Stimulated activated CD8-positive, alpha-beta memory T cell treated with anti-CD3 and anti-CD28 coated beads, Interleukin-7, amount 100 ng/mL, for 24 hours (primary cell): ENCODE measurements around the gene NCOA7.
A peak's percentile ranks its signal among the peaks of the same experiment; 100 is the strongest.

Experiments used
- DNase-seq: peaks from one replicate; pipeline ENCODE4 v3.0.0-alpha.2; 2020; ENCODE audit warnings: low read depth

The NCOA7 gene

GRCh38 chr6:125790358-125791150 is at the start of gene NCOA7:
Gene NCOA7 (plus strand): TSS chr6:125790960. CDS start chr6:125815355, 24,395 bp downstream.
- peak; percentile 48 for DNase-seq

GRCh38 chr6:125741336-125741735 is 49.4 kb upstream of the NCOA7 start:
- DNase-seq: no peak

- no peak for DNase-seq
Measured at GRCh38 chr6:125742024-125742423, 48.7 kb upstream of the NCOA7 start.

- no peak for DNase-seq
Measured at GRCh38 chr6:125742464-125743120, 48.2 kb upstream of the NCOA7 start.

GRCh38 chr6:125743604-125744003 is 47.2 kb upstream of the NCOA7 start:
- no peak for DNase-seq

- no peak for DNase-seq
Measured at GRCh38 chr6:125745281-125746018, 45.3 kb upstream of the NCOA7 start.

- no peak for DNase-seq
Measured at GRCh38 chr6:125746019-125746414, 44.7 kb upstream of the NCOA7 start.

- DNase-seq: no peak
Measured at GRCh38 chr6:125746731-125747588, 43.8 kb upstream of the NCOA7 start.

- no peak for DNase-seq
Measured at GRCh38 chr6:125747589-125748405, 43.0 kb upstream of the NCOA7 start.

GRCh38 chr6:125748406-125749172 is 42.2 kb upstream of the NCOA7 start:
- no peak for DNase-seq

- DNase-seq: peak; percentile 54
Measured at GRCh38 chr6:125749173-125749864, 41.4 kb upstream of the NCOA7 start, which contains the start of gene HEY2. Gene HEY2 (plus strand): TSS chr6:125749632. CDS start chr6:125749777, 145 bp downstream.

- DNase-seq: no peak
Measured at GRCh38 chr6:125749865-125750691, 40.7 kb upstream of the NCOA7 start.

GRCh38 chr6:125750692-125751333 is 39.9 kb upstream of the NCOA7 start:
- DNase-seq: no peak

- no peak for DNase-seq
Measured at GRCh38 chr6:125751334-125751916, 39.3 kb upstream of the NCOA7 start.

- DNase-seq: no peak
Measured at GRCh38 chr6:125752773-125753172, 38.0 kb upstream of the NCOA7 start.

GRCh38 chr6:125753218-125753936 is 37.4 kb upstream of the NCOA7 start:
- no peak for DNase-seq

GRCh38 chr6:125753937-125754259 is 36.9 kb upstream of the NCOA7 start:
- DNase-seq: no peak
